Measurements from ENCODE around the gene ZNF304. TPM values are rescaled to one million over a fixed set of nuclear protein-coding genes. Genes with fewer than 3 reads are reported as not detected.

Gene ZNF304
- total RNA-seq, 1 experiment from 2014 or later: 11.4 TPM

- Histone ChIP-seq H3K27me3 (ENCODE audit: insufficient read depth, low read depth) (no peaks in the 10 kb centered on the region), H3K27ac (no peak overlapping the region), H3K4me1 (replicated peaks; ENCODE audit: insufficient read depth) (peaks cover 10% of the 10 kb centered on the region), H4K20me1 (ENCODE audit: insufficient read depth) (no peaks in the 10 kb centered on the region), H3K79me2 (ENCODE audit: low read depth) (peaks cover 20% of the 10 kb centered on the region), H3K4me3 (no peak overlapping the region), H3K4me2 (no peak overlapping the region), H3F3A (ENCODE audit: insufficient read depth, low read depth) (no peaks in the 10 kb centered on the region), H3K36me3 (ENCODE audit: low read depth) (no peaks in the 10 kb centered on the region), H2AFZ (no peak overlapping the region), H3K9me2 (ENCODE audit: insufficient read depth) (no peaks in the 10 kb centered on the region), H3K9me3 (ENCODE audit: insufficient read depth, low read depth) (0 out of 2 replicates have a peak, but pooled peaks cover 3% of the 10 kb centered on the region)
- POLR2A ChIA-PET (ENCODE audit: unreplicated experiment): interaction anchor here (0.5 kb wide), 1 partner anchor 70 kb away, joined by 4 read pairs; no protein-coding TSS in a partner anchor
- BruUV-seq (replicated peaks): no TSS peak
- TF ChIP-seq CTCF (conservative IDR thresholded peaks at IDR 0.05) (no peak), EZH2 (IDR thresholded peaks at IDR 0.05; ENCODE audit: low read depth) (no peak)
- intact Hi-C loops (cut with micrococcal nuclease; ENCODE audit: unreplicated experiment): no loop called here
- CTCF ChIA-PET: no interaction called here
- DNase-seq: no peak
These were observed 2.9 kb upstream of the ZNF304 start for GRCh38 chr19:57348136-57348535.

DNA sequence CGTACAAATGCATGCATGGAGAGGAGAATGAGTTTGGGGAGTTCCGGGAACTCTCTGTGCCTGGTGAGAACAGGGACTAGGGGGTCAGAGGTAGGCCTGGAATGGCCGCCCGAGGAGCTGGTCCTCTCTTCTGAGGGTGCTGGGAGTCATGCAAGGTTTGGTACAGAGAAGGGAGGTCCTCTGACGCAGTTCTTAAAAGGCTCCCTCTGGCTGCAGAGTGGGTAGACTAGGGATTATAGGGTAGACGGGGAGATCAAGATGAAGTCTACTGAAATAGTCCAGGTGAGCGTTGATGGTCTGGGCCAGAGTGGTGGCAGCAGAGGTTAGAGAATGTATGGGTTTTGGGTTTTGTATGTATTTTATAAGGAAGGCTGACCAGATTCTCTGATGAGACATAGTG lies 796 bp downstream of the ZNF304 start:
- Histone ChIP-seq H3K9me2 (ENCODE audit: insufficient read depth) (no peaks in the 10 kb centered on the region), H2AFZ (peak overlapping the region; percentile 96), H4K20me1 (ENCODE audit: insufficient read depth) (peaks cover 5% of the 10 kb centered on the region; the same call in 1 of the 2 replicates), H3K9me3 (ENCODE audit: insufficient read depth, low read depth) (0 out of 2 replicates have a peak, but pooled peaks cover 8% of the 10 kb centered on the region), H3K4me1 (replicated peaks; ENCODE audit: insufficient read depth) (peaks cover 10% of the 10 kb centered on the region), H3K27ac (no peak overlapping the region), H3K36me3 (ENCODE audit: low read depth) (peaks cover 28% of the 10 kb centered on the region), H3K4me2 (peak overlapping the region; percentile 93), H3K4me3 (peak overlapping the region; percentile 95), H3K79me2 (ENCODE audit: low read depth) (peaks cover 32% of the 10 kb centered on the region), H3K27me3 (ENCODE audit: insufficient read depth, low read depth) (no peaks in the 10 kb centered on the region), H3F3A (ENCODE audit: insufficient read depth, low read depth) (no peaks in the 10 kb centered on the region)
- no TSS peak for BruUV-seq (replicated peaks)
- intact Hi-C loops (cut with micrococcal nuclease; ENCODE audit: unreplicated experiment): loop anchor here (1.0 to 5.0 kb wide), 4 partner anchors 32 to 135 kb away; partner anchors contain the start of genes ZNF419, ZNF460, ZNF543 and ZNF805
- DNase-seq: no peak
- no peak for TF ChIP-seq CTCF (conservative IDR thresholded peaks at IDR 0.05)
- TF ChIP-seq EZH2 (IDR thresholded peaks at IDR 0.05; ENCODE audit: low read depth): no peak
- CTCF ChIA-PET: no interaction called here
- POLR2A ChIA-PET (ENCODE audit: unreplicated experiment): no interaction called here

DNA sequence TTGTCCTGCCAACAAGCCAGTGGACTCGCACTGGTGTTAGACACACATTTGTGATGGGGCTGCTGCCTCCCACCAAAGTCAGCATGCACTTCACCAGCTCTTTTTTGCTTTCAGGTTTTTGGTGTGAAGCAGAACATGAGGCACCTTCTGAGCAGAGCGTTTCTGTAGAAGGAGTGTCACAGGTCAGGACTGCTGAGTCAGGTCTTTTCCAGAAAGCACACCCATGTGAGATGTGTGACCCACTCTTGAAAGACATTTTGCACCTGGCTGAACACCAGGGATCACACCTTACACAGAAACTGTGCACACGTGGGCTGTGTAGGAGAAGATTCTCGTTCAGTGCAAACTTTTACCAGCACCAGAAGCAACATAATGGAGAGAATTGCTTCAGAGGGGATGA lies 4.8 kb downstream of the ZNF304 start:
- H3K27me3 ChIP-seq (ENCODE audit: insufficient read depth, low read depth): no peaks in the 10 kb centered on the region
- no peak overlapping the region for H3K27ac ChIP-seq
- H4K20me1 ChIP-seq (ENCODE audit: insufficient read depth): peaks cover 5% of the 10 kb centered on the region; the same call in 1 of the 2 replicates
- H3K36me3 ChIP-seq (ENCODE audit: low read depth): peaks cover 47% of the 10 kb centered on the region
- H3K9me2 ChIP-seq (ENCODE audit: insufficient read depth): no peaks in the 10 kb centered on the region
- H3K4me2 ChIP-seq: no peak overlapping the region
- peaks cover 10% of the 10 kb centered on the region for H3K4me1 ChIP-seq (replicated peaks; ENCODE audit: insufficient read depth)
- ChIA-PET POLR2A (ENCODE audit: unreplicated experiment) (no interaction called here), CTCF (no interaction called here)
- TF ChIP-seq CTCF (conservative IDR thresholded peaks at IDR 0.05): no peak
- TF ChIP-seq EZH2 (IDR thresholded peaks at IDR 0.05; ENCODE audit: low read depth): no peak
- intact Hi-C loops (cut with micrococcal nuclease; ENCODE audit: unreplicated experiment): no loop called here
- H3F3A ChIP-seq (ENCODE audit: insufficient read depth, low read depth): peaks cover 3% of the 10 kb centered on the region
- no peak overlapping the region for H3K4me3 ChIP-seq
- H3K79me2 ChIP-seq (ENCODE audit: low read depth): peaks cover 32% of the 10 kb centered on the region
- no TSS peak for BruUV-seq (replicated peaks)
- H3K9me3 ChIP-seq (ENCODE audit: insufficient read depth, low read depth): peaks cover 5% of the 10 kb centered on the region; the same call in 1 of the 2 replicates
- DNase-seq: no peak
- H2AFZ ChIP-seq: no peak overlapping the region
